SHP77 treated with DMSO at 0.1 percent for 48 hours (cell line): ENCODE data around the gene CBFA2T2.
"Not testable (repeated sequence)": the region's sequence is repeated elsewhere in the genome, so short reads cannot be mapped to it uniquely, and the experiment has no call there.

ENCODE experiments used
- DNase-seq: peaks from one replicate; lab custom pipeline; 2025; lab: John Stamatoyannopoulos, UW

CBFA2T2 gene

GRCh38 chr20:33490023-33490933 is at the start of gene CBFA2T2:
CBFA2T2 (plus strand) TSS chr20:33490096; CDS start chr20:33490268, 172 bp downstream.
- DNase-seq = no peak

- not testable (repeated sequence) for DNase-seq
Observed at GRCh38 chr20:33440562-33440961, 49.3 kb upstream of the CBFA2T2 start.

- no peak for DNase-seq
Observed at GRCh38 chr20:33441142-33441955, 48.5 kb upstream of the CBFA2T2 start.

- DNase-seq = no peak
Observed at GRCh38 chr20:33442136-33443005, 47.5 kb upstream of the CBFA2T2 start.

- DNase-seq = no peak
Observed at GRCh38 chr20:33443006-33443511, 46.8 kb upstream of the CBFA2T2 start.

GRCh38 chr20:33443512-33444239 is 46.2 kb upstream of the CBFA2T2 start, which contains the start of gene SNTA1:
SNTA1 (minus strand) TSS chr20:33443763; CDS start chr20:33443620, 143 bp downstream.
- DNase-seq = peak; percentile 56

GRCh38 chr20:33444797-33445560 is 44.9 kb upstream of the CBFA2T2 start:
- DNase-seq = peak; percentile 17

- no peak for DNase-seq
Observed at GRCh38 chr20:33445881-33446625, 43.8 kb upstream of the CBFA2T2 start.

- DNase-seq = no peak
Observed at GRCh38 chr20:33450867-33451266, 39.0 kb upstream of the CBFA2T2 start.

GRCh38 chr20:33456916-33457642 is 32.8 kb upstream of the CBFA2T2 start:
- DNase-seq = peak; percentile 40

GRCh38 chr20:33459599-33459998 is 30.3 kb upstream of the CBFA2T2 start:
- no peak for DNase-seq

- no peak for DNase-seq
Observed at GRCh38 chr20:33460711-33461110, 29.2 kb upstream of the CBFA2T2 start.

GRCh38 chr20:33463332-33464101 is 26.4 kb upstream of the CBFA2T2 start:
- no peak for DNase-seq

- not testable (repeated sequence) for DNase-seq
Observed at GRCh38 chr20:33464759-33465158, 25.1 kb upstream of the CBFA2T2 start.

GRCh38 chr20:33465481-33466302 is 24.2 kb upstream of the CBFA2T2 start:
- no peak for DNase-seq

- no peak for DNase-seq
Observed at GRCh38 chr20:33466303-33466646, 23.6 kb upstream of the CBFA2T2 start.

GRCh38 chr20:33470457-33470856 is 19.4 kb upstream of the CBFA2T2 start:
- DNase-seq = no peak
